DOHH2 (cell line): ENCODE data around the gene MAN1B1.

Experiments
- CTCF ChIP-seq: fragments of 200-600 bp; sonication (generic); IDR thresholded peaks from one replicate; pipeline ENCODE4 v1.5.1; 2014; ENCODE audit warnings: antibody characterized with exemption, mild to moderate bottlenecking, low read depth, low read length; ENCODE audit not compliant: poor library complexity, severe bottlenecking
- EZH2phosphoT487 ChIP-seq: fragments of 200-600 bp; sonication (generic); IDR thresholded peaks from 2 replicates; pipeline ENCODE4 v1.6.1; 2017; ENCODE audit warnings: borderline replicate concordance, mild to moderate bottlenecking, antibody characterized with exemption, low read length, moderate library complexity, mixed read lengths

GRCh38 chr9:137136261-137136880 lies 49.6 kb downstream of the MAN1B1 start:
- TF ChIP-seq CTCF (no peak), EZH2phosphoT487 (no peak)
